NCI-H128 (cell line): ENCODE data around the gene TMEM108.

Experiments used
- DNase-seq: peaks from one replicate; lab custom pipeline; 2025; ENCODE audit not compliant: unreplicated experiment; lab: John Stamatoyannopoulos, UW

The TMEM108 gene

DNA sequence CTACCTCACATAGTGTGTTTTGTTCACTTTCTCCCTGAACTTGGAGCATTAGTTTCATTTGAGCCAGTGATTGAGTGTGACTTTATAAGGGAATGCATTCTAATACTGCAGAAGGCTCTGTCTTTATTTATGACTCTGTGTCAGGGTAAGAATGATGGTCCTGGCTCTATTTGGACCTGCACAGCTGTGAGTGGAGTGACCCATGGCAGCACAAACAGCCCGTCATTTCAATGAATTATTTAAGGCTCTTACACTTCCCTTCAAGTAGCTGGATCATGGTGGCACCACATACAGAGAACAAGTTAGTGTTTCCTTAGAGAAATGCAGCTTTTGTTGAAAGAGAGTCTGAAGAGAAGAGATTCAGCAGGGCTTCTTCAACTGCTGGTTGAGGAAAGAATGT, 16.4 kb downstream of the TMEM108 start:
- DNase-seq: no peak

DNA sequence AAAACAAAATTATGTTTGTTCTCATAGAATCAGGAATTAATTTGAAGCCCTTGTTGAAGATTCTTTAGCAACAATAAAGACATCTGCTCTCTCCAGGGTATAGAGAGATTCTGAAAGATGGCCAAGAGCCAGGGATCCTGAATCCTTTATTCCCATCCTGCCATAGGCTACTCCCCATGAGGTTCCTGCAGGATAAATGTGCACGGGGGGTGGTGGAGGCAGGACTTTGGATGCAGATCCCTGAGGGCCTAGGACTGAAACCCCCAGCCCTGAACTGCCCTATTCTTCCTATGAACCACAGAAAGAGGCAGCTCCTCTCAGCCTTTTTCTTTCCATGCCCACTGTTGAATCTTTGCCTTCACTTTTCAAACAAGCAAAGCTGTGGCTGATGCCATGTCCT, 17.1 kb downstream of the TMEM108 start:
- no peak for DNase-seq

DNA sequence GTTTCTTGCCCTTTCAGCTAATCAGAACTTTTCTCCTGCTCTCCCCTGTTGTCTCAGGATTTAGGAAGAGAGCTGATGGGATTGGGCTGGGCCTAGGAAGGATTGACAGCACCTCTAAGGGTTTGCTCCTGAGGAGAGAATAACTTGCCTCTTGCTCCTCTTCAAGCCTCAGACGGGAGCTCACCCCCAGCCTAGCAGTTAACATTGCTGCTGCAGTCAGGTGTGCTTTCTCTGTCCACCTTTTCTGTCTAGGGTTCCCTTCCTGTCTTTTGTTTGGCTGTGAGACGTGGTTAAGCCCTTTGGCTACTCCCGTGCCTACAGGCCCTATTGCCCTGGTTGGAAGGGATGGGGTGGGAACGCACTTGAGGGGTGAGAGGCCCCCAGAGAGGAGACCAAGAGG, 20.1 kb downstream of the TMEM108 start:
- DNase-seq: no peak

DNA sequence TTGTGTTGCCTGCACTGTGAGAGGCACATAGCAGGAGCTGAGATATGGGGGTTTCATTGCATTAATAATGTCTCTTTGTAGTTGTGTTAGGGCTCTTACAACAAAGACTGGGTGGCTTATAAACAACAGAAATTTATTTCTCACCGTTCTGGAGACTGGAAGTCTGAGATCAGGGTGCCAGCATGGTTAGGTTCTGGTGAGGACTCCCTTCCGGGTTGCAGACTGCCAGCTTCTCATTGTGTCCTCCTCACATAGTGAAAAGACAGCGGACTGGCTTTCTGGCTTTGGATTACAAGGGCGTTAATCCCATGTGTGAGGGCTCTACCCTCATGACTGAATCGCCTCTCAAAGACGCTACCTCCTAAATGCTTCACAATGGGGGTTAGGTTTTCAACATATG, 20.6 kb downstream of the TMEM108 start:
- DNase-seq: no peak

DNA sequence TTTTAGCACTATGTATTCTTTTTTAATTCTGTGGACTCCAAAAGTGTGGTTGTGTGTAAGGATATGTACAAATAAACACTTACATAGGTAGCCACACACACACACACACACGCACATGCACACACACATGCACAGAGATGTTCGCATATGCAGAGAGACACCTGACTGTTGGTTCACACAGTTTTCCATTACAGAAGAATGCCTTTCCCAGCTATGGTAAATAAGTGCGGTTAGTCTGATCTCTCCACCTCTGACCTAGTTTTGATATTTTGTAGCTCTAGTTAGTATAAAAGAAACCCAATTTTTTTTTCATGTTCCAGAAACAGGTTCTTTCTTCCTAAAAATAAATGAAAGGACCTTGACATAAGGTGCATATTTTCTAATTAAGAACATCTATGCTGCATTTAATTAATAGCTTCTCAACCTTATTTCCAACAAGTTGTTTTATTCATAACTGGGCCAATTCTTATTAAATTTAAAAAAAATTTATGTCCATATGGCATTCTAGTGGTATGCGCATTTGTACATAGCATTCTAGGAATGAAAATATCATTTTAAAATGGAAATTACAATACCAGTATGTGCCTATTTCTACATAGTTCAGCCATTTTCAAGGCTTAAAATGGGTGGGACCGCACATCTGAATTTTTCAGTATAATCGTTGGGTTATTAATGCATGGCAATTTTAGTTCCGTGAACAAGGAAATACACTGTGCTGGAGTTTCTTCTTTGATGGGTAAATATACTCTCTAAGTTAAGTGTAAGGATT, 27.2 kb downstream of the TMEM108 start:
- DNase-seq: no peak

DNA sequence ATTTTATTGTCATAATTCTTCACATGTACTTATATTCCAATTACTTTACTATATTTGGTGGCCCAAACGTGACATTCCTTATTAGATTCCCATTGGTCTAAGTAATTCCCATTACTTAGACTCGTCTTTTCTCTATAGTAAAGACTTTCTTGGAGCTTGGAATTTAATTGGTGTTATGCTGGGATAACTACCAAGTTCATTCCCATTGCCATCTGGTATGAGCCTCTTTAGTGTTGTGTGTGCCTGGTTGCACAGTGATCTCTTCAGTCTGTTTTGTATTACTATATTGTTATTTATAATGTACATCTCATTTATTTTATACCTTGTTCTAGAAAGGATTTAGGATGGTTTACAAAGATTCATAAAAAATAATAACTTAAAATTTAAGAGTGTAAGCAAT, 27.8 kb downstream of the TMEM108 start:
- no peak for DNase-seq

DNA sequence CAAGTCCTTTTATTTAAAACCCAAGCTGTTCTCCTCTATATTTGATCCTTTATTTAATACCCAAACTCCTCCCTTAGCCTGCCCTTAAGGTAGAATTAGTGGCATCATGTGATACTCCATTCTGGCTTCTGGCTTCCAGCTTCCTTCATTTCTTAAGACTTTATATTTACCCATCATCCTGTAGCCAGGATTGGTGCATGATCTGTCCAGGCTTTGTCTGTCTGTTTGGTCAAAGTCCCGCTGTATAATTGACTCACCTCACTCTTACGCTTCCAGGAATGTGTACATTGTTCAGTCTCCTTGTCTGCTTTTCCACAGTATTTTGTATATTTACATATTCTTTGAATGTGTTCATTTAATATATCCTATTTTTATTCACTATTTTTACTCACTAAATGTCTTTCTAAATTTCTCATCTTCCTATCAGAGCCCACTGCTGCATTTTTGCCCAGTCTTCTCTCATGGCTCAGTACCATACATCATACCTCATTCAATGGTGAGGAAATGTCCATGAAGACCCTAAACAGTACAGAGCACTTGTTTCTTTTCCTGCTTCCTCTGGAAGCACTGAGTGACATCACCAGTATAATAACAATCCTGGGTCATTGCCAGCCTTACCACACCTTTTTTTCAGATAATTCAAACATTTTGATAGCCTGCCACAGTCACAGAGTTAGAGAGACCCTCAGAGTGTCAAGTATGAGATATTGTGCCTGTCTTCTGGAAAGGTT, 31.5 kb downstream of the TMEM108 start:
- no peak for DNase-seq

DNA sequence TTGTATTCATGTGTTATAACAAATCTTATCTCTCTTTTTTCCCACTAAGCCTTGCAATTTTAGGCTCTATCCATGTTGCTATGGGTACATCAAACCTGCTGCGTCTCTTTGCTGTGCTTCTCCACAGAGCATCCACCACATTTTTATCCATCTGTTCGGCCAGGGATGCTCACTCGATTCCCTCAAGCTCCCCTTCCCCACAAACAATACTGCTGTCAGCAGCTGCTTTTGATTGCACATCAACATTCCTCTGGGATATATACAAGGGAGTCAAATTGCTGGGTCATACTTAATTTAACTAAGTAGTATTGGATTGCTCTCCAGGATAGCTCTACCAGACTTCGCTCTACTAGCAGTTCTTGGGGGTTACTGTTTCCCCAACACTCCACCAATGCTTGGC, 36.8 kb downstream of the TMEM108 start:
- no peak for DNase-seq

DNA sequence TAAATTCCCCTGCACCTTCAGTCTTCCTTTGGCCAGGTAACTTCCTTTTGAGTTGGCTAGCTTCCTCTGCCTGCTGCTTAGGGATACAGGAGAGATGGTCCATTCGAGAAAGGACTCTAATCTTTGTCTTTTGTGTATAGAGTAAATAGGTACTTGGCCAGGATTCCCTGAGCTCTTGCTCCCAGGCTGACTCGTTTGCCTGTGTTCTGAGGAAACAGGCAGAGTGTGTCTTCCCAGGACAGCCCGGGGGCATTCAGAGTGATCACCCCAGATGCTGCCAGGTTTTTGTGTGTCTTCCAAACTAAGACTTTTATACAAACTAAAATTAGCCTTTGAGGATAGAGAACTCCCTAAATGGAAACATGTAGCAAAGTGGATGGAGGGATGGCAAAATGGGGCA, 39.5 kb downstream of the TMEM108 start:
- no peak for DNase-seq

DNA sequence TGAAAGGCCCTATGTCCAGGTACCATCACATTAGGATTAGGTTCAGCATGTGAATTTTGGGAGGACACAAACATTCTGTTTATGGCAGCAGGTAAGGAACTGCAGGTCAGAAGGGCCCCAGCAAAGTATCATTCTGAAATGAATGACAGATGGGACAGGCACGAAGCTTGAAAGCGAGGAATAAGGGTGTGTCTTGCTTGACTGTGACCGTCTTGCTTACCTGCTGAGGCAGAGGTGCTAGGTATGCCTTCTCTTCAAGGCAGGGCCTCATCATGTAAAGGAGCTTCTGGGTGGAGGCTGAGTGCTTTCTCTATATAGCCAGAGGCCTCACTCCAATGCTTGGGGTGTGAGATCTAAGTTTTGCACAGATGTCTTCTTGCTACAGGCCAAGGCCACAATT, 41.4 kb downstream of the TMEM108 start:
- no peak for DNase-seq

DNA sequence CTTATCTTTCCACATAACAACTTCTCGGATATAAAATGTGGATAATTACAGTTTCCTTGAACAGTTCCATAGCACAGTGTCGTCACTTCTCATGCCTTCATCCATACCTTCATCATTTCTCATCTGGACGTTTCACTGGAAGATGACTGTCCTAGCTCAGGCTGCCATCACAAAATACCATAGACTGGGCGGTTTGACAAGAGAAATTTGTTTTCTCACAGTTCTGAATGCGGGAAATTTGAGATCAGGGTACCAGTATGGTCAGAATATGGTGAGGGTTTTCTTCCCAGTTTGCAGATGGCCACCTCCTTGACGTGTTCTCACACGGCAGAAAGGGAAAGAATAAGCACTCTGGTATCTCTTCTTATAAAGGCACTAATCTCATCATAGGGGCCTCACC, 42.8 kb downstream of the TMEM108 start:
- no peak for DNase-seq

DNA sequence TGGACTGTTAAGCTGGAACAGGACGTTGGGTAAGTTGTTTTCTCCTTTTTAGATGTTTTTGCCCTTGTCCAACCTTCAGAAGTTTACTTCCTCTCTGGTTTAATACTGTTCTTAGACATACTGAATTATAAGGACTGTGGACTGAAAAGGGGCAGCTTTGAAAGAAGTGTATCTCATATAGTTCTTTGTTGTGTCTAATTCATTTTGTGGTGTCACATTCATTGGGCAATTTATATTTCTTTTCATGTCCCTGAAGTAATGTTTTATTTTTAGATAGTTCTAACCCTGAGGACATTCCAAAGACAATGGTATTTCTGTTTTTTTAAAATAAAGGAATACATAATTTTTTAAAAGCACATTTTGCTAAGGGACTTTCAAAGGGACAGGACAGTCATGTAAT, 45.2 kb downstream of the TMEM108 start:
- DNase-seq: no peak

DNA sequence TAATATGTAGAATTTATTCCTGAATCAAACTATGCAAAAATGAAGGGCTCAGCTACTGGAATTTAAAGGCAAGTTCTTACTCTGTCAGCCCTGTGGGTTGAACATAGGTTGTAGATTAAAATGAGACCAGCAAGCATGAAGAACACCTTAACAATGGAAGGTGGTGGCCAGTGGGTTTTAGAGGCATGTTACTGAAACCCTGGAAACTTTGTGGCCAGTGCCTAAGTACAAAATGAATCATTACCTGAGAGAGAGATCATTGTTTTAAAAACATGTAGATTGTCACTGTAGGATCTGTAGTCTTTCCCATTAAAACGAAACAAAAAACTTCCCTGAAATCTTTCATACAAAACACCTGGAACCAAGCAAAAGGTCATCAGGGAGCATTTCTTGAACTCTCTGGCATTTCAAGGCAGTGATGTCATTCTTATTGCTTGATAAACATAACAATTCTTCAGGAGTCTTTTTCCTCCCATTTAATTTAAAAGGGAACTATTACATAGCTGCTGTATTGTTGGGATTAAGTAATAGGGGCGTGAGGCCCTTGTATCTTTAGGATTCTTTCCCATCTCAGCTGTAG, 51.8 kb downstream of the TMEM108 start:
- DNase-seq: no peak

DNA sequence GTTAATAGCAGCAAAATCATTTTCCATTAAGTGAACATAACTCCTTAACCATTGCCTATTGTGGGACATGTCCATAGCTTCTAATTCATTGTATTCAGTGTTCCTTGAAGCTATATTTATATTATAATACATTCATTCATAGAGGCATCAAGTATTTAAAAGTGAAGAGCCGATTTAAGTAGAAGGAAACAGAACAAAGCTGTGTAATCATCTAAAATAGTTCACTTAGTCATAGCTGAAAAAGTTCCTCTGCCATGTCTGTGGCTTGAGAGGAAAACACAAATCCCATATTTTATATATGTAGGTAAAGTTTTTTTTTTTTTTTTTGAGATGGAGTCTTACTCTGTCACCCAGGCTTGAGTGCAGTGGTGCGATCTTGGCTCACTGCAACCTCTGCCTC, 54.5 kb downstream of the TMEM108 start:
- DNase-seq: no peak

DNA sequence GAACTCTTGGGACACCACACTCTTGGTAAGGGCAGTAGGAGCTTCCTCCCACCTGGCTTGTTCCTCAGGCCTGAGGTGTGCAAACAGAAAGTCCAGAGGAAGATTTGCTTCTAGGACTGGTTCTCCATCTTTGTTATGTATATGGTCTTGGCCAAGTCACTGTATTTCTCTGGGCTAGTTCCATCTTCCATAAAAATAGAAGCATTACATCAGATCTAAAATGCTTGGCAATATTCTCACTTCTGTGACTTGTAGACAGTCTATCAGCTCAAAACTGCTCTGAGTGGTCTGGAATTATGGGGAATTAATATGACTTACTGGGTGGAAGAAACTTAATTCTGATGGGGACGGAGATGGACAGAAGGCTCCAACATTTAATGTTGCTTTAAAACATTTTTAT, 55.2 kb downstream of the TMEM108 start:
- no peak for DNase-seq

DNA sequence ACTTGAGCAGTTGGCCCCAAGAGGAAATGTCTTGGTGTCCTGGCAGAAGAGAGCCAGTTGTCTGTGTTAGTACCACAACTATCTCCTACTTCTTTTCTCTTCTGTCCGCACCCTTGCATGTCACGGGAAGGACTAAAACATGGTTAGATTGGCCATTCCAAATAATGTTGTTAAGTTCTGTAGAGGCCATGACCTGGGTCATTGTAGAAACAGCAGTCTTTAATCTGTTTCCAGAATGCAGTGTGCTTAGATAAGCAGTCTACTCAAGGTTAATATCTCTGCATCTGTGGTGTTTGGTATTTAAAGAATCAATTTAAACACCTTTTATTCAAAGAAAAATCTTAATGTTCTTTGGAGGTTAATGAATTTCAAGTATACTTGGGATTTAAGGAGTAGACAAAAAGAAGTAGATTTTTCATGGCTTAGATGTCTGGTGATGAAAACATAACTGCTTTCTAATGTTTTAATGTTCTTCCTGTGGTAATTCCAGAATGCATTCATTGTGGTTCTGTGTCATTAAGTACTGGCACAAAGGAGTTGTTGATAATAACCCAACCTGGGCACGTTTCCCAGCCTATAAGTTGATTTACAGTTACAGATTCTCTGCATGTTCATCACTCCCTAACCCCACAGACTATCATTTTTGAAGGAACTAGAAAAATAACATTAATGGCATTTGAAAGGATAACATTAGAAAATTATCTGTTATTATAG, 58.9 kb downstream of the TMEM108 start:
- no peak for DNase-seq

DNA sequence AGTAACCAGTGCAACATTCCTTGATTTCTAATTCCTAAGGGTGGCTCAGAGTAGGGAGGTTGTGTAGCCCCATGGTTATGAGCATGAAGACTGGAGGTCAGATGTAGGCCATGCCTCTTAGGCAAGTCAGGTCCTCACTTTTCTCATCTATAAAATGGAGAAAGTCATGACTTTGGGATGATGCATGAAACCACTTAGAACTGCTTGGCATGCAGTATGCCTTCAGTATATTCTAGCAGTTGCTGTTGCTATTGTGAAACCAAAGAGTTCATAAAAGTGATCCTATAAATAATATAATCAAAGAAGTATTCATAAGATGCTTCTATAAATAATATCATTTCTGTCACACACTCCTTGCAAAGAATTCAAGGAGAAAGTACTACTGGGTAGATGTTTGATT, 65.5 kb downstream of the TMEM108 start:
- DNase-seq: no peak

DNA sequence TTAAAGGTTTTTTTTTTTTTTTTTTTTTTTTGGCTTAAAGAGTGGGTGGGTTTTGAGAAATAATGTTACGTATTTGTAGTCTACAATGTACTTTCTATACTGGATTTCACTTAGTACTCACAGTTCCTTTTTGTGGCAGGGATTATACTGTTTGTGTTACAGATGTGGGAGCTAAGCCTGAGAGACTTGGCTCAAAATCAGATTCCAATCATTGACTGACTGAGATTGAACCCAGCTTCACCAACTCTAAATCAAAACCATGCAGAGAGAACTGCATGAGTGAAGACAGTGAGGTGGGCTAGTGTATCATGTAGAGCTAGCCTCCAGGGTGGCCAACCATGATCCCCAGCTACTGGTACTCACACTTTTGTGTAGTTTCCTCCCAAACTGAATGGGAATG, 68.0 kb downstream of the TMEM108 start:
- no peak for DNase-seq

DNA sequence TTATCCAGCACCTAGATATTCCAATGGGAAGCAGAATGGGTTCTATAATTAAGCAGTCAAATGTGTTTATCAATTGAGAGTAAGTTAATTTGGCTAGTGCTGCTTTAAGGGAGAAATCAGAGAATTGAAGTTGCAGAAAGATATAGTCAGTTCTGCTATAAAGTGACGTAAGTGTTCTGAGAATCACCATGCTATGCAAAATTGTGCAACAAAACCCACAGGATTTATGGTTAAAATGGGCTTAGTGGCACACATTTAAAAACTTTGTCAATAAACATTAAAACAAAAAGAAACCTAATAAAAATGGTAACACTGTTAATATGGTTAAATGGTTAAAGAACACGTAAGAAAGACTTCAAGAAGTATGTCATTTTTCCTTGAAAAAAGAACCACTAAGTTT, 74.5 kb downstream of the TMEM108 start:
- DNase-seq: no peak

DNA sequence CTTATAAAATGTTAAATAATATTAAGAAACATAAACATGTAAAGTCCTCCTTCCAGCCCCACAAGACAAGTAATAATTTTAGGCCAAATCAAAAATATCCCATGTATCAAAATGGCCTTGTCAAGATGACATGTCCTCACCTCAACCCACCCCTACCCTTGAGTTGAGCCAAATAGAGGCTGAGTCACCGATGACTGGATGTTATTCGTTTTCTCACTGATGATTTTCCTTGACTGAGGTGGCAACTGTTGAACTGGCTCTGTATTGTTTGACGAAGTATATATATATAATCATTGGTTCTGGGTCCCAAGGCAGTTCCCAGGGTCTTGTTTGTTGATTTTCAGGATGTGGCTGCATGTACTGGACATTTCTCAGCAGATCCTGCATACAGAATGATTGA, 75.3 kb downstream of the TMEM108 start:
- no peak for DNase-seq

DNA sequence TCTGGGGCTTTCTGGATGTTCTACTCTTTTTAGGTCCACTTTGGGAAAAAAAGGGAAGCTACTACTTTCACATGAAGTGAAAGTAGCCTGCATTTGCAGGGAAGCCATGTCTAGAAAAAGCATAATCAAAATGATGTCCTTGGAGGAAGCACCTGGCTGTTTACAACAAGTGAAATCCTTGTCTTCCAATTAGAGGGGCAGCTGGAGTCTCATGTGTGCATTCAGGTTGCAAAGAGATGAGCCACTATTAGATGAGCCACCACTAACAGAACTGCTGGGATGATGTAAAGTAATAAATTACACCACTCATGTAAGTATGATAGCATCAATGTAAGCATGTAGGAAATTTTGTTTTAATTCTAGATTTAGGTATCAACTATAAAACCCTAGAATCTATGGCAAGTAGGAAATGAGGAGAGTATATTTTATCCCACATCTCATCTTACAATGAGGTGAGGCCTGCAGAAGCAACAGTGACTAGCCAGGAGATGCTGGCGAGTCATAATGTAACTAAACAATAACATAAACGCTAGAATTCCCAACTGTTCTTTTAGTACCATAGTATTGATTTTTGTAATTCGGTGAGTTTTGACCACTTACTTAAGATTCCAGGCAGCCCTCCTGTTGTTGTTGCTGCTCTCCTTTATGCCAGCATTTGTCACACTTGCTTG, 75.9 kb downstream of the TMEM108 start:
- no peak for DNase-seq
